H1 (cell line): Measurements from ENCODE around the gene CGREF1. TPM values are rescaled to one million over a fixed set of nuclear protein-coding genes. Genes with fewer than 3 reads are reported as not detected.
A peak's percentile ranks its signal among the peaks of the same experiment; 100 is the strongest.

Source experiments
- BACH1 ChIP-seq: IDR thresholded peaks from 2 replicates; pipeline ENCODE4 v1.6.1; 2012; ENCODE audit warnings: low read length, improper control_type of control experiment
- BRCA1 ChIP-seq: IDR thresholded peaks from 2 replicates; pipeline ENCODE4 v1.6.1; 2012; ENCODE audit warnings: low read depth, low read length, improper control_type of control experiment
- CTBP2 ChIP-seq: IDR thresholded peaks from 2 replicates; pipeline ENCODE4 v1.7.0; 2011; ENCODE audit warnings: borderline replicate concordance, mild to moderate bottlenecking, moderate library complexity, mixed read lengths, low read length; ENCODE audit not compliant: insufficient read depth, insufficient read length
- EGR1 ChIP-seq: IDR thresholded peaks from 2 replicates; pipeline ENCODE4 v1.6.1; 2011; ENCODE audit warnings: low read depth, low read length, borderline replicate concordance
- EP300 ChIP-seq, 2 experiments: IDR thresholded peaks; 1 replicate in 1 of 2; 2 replicates in 1 of 2; pipeline ENCODE4 v1.6.1; 2011 to 2012; ENCODE audit warnings: low read depth in 2 of 2, low read length in 2 of 2, mild to moderate bottlenecking in 2 of 2, borderline replicate concordance in 1 of 2, inconsistent platforms in 1 of 2, moderate library complexity in 1 of 2
- GABPA ChIP-seq: IDR thresholded peaks from 2 replicates; pipeline ENCODE4 v1.6.1; 2011; ENCODE audit warnings: mild to moderate bottlenecking, low read length, moderate library complexity, borderline replicate concordance; ENCODE audit not compliant: insufficient read depth
- HDAC6 ChIP-seq: IDR thresholded peaks from one replicate; pipeline ENCODE4 v1.7.1; 2012; ENCODE audit warnings: low read depth, mild to moderate bottlenecking, inconsistent platforms, low read length, moderate library complexity
- JUN ChIP-seq: IDR thresholded peaks from 2 replicates; pipeline ENCODE4 v1.6.1; 2011; ENCODE audit warnings: low read depth, mild to moderate bottlenecking, improper control_type of control experiment, low read length
- JUND ChIP-seq: IDR thresholded peaks from 2 replicates; pipeline ENCODE4 v1.6.1; 2011; ENCODE audit warnings: mild to moderate bottlenecking, improper control_type of control experiment, low read length
- KDM4A ChIP-seq: IDR thresholded peaks from one replicate; pipeline ENCODE4 v1.7.1; 2012; ENCODE audit warnings: low read depth, mild to moderate bottlenecking, moderate library complexity, low read length, inconsistent platforms; ENCODE audit not compliant: severe bottlenecking
- NRF1 ChIP-seq: IDR thresholded peaks from 2 replicates; pipeline ENCODE4 v1.6.1; 2011; ENCODE audit warnings: mild to moderate bottlenecking, low read depth, low read length, improper control_type of control experiment
- POLR2A ChIP-seq, 2 experiments: IDR thresholded peaks; 1 replicate in 1 of 2; 2 replicates in 1 of 2; pipeline ENCODE4 v1.6.1; 2011; ENCODE audit warnings: low read depth in 2 of 2, low read length in 2 of 2, mild to moderate bottlenecking in 2 of 2; ENCODE audit errors: control extremely low read depth in 1 of 2
- RAD21 ChIP-seq, 2 experiments: IDR thresholded peaks in 1 of 2; conservative IDR thresholded peaks in 1 of 2; 2 replicates each; pipeline ENCODE4 v1.6.1; 2011; ENCODE audit warnings: low read depth in 2 of 2, low read length in 2 of 2, improper control_type of control experiment in 1 of 2, inconsistent platforms in 1 of 2, mild to moderate bottlenecking in 1 of 2, moderate library complexity in 1 of 2
- RFX5 ChIP-seq: IDR thresholded peaks from 2 replicates; pipeline ENCODE4 v1.6.1; 2011; ENCODE audit warnings: low read depth, low read length, improper control_type of control experiment, borderline replicate concordance
- SIN3A ChIP-seq, 2 experiments: IDR thresholded peaks in 1 of 2; conservative IDR thresholded peaks in 1 of 2; 2 replicates each; pipeline ENCODE4 v1.6.1; 2011 to 2012; ENCODE audit warnings: low read length in 2 of 2, improper control_type of control experiment in 1 of 2, low read depth in 1 of 2, mild to moderate bottlenecking in 1 of 2
- SP2 ChIP-seq: IDR thresholded peaks from 2 replicates; pipeline ENCODE4 v1.6.1; 2012; ENCODE audit warnings: mild to moderate bottlenecking, low read length, inconsistent platforms
- TAF1 ChIP-seq: IDR thresholded peaks from 2 replicates; pipeline ENCODE4 v1.6.1; 2011; ENCODE audit warnings: mild to moderate bottlenecking, low read depth, low read length
- TEAD4 ChIP-seq: IDR thresholded peaks from 2 replicates; pipeline ENCODE4 v1.6.1; 2012; ENCODE audit warnings: low read depth, low read length, inconsistent platforms, mixed read lengths
- ZNF274 ChIP-seq: IDR thresholded peaks from 2 replicates; pipeline ENCODE4 v1.7.0; 2012; ENCODE audit warnings: low read length, borderline replicate concordance; ENCODE audit errors: extremely low read depth
- polyA plus RNA-seq, 7 experiments: library from polyadenylated mRNA; depleted of rRNA in 3 of 7; stranded (reverse) in 5 of 7; unstranded in 2 of 7; fragments of >200 nt in 5 of 7; fragments of 200-250 nt in 2 of 7; gene quantifications; 1 replicate in 5 of 7; 2 replicates in 1 of 7; 4 replicates in 1 of 7; pipeline versions ENCODE4 v1.2.1 to v1.2.3, GENCODE V29; 2011 to 2013; ENCODE audit warnings: missing spikeins in 2 of 7, mixed read lengths in 2 of 7
- total RNA-seq: library from RNA; stranded (reverse); fragmentation: NEBNext Ultra II Directional; extraction: Animal tissue kit (Norgen Biotek cat#: 25700); gene quantifications from 2 replicates; pipeline ENCODE4 v1.2.1, GENCODE V29; 2021
- TF ChIP-seq, protein P1 (sequence below): IDR thresholded peaks from 2 replicates; pipeline ENCODE4 v1.6.1; 2012; ENCODE audit warnings: inconsistent platforms
- TF ChIP-seq, protein P2 (sequence below): IDR thresholded peaks from 2 replicates; pipeline ENCODE4 v1.6.1; 2012; ENCODE audit warnings: inconsistent platforms
- TF ChIP-seq, protein P3 (sequence below): IDR thresholded peaks from 2 replicates; pipeline ENCODE4 v1.6.1; 2012; ENCODE audit warnings: low read length, inconsistent platforms

Gene CGREF1
- total and polyA plus RNA-seq, 2 of the 8 experiments (the other 6 are each of a cell fraction or from before 2014, with no cell fraction given), result 2.5 to 3.4 TPM

DNA sequence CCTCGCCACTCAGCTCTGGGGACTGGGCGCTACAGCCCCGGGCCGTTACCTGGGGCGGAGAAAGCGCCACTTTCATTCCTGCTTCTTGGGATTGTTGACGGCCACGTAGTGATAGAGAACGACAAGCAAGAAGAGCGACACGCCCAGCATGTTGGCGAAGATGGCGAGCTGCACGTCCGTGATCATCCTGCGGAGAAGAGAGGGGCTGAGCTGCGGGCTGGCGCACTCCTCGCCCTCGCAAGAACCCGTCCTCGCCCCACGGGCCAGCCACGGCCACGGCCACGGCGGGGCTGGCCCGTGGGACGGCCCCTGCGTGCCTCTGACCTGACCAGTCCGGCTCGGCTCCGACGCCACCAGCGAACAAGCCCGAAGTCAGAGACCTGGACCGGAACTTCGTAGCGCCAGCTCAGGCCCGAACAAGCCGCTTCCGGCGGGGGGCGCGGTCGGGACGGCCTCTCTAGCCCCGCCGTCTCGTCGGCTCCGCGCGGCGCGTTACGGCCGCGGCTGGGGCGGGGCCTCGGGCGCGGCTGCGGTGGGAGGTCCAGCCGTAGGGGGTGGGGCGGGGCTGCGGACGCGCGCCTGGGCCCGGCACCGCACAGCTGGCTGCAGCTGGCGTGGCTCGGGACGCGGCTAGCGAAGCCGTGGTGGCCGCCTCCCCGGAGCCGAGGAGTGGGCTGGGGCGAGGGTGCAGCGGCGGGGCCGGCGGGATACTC is 47.5 kb downstream of the CGREF1 start, which contains the start of gene OST4 (continued):
- TF ChIP-seq CTBP2 (no peak), TAF1 (peak; percentile 83), NRF1 (no peak), BACH1 (no peak), BRCA1 (no peak), EGR1 (no peak), ZNF274 (no peak), EP300 (IDR thresholded peaks at IDR 0.05; ENCODE audit: borderline replicate concordance in 1 of 2, low read depth in 2 of 2, low read length in 2 of 2) (no peak), GABPA (peak; percentile 90), TEAD4 (no peak), JUND (no peak), HDAC6 (no peak), KDM4A (peak; percentile 77), RFX5 (no peak), JUN (no peak), POLR2A (IDR thresholded peaks at IDR 0.05; ENCODE audit: control extremely low read depth in 1 of 2, low read depth in 2 of 2, low read length in 2 of 2) (peak in 1 of 2 experiments; percentile 76; a peak in 1 of 3 replicates), RAD21 (IDR thresholded peaks at IDR 0.05 in 1 of 2, conservative IDR thresholded peaks at IDR 0.05 in 1 of 2; ENCODE audit: low read depth in 2 of 2, low read length in 2 of 2) (no peak), SIN3A (conservative IDR thresholded peaks at IDR 0.05 in 1 of 2, IDR thresholded peaks at IDR 0.05 in 1 of 2; ENCODE audit: low read depth in 1 of 2, low read length in 2 of 2) (peak in 1 of 2 experiments; percentile 83; a peak in 2 of 4 replicates), SP2 (peak; percentile 72)
- TF ChIP-seq, protein P1, sequence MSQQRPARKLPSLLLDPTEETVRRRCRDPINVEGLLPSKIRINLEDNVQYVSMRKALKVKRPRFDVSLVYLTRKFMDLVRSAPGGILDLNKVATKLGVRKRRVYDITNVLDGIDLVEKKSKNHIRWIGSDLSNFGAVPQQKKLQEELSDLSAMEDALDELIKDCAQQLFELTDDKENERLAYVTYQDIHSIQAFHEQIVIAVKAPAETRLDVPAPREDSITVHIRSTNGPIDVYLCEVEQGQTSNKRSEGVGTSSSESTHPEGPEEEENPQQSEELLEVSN, result no peak
- TF ChIP-seq, protein P2, sequence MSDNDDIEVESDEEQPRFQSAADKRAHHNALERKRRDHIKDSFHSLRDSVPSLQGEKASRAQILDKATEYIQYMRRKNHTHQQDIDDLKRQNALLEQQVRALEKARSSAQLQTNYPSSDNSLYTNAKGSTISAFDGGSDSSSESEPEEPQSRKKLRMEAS, result no peak
- TF ChIP-seq, protein P3, sequence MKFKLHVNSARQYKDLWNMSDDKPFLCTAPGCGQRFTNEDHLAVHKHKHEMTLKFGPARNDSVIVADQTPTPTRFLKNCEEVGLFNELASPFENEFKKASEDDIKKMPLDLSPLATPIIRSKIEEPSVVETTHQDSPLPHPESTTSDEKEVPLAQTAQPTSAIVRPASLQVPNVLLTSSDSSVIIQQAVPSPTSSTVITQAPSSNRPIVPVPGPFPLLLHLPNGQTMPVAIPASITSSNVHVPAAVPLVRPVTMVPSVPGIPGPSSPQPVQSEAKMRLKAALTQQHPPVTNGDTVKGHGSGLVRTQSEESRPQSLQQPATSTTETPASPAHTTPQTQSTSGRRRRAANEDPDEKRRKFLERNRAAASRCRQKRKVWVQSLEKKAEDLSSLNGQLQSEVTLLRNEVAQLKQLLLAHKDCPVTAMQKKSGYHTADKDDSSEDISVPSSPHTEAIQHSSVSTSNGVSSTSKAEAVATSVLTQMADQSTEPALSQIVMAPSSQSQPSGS, result no peak
